GM12878 (cell line): ENCODE measurements around the gene MYL3. TPM values are rescaled to one million over a fixed set of nuclear protein-coding genes. Genes with fewer than 3 reads are reported as not detected.

Experiments used
- ATAC-seq: fragments of 200-7000 bp; cut with Tn5 transposase; 3 replicates; pipeline ENCODE4 v1.9.1; 2020; ENCODE audit warnings: mild to moderate bottlenecking, moderate library complexity
- BruUV-seq: library from RNA; stranded (reverse); fragments of 400-500 nt; replicated peaks from 2 replicates; lab custom pipeline; 2021; lab: Mats Ljungman, UMichigan
- CTCF ChIA-PET: fragments of 300-600 bp; sonication (Branson Sonifier 250); formaldehyde crosslinking; extraction: SDS; loops from one replicate; lab custom pipeline; 2021; ENCODE audit warnings: inconsistent platforms; lab: Yijun Ruan, JAX
- POLR2A ChIA-PET: fragments of 350-600 bp; formaldehyde crosslinking; extraction: SDS; loops from one replicate; lab custom pipeline; 2021; ENCODE audit warnings: inconsistent platforms; lab: Charles Lee
- RAD21 ChIA-PET: fragments of 300-600 bp; sonication (Branson Sonifier 250); formaldehyde crosslinking; loops from one replicate; lab custom pipeline; 2023; ENCODE audit warnings: antibody characterized with exemption; ENCODE audit not compliant: unreplicated experiment; lab: Charles Lee
- SMC1A ChIA-PET: fragments of 300-600 bp; sonication (Branson Sonifier 250); formaldehyde crosslinking; loops from one replicate; lab custom pipeline; 2023; ENCODE audit not compliant: unreplicated experiment, uncharacterized antibody; lab: Charles Lee
- DNase-seq: peaks from one replicate; pipeline ENCODE4 v3.0.0-alpha.2; 2011; ENCODE audit warnings: low read depth, low spot score
- FAIRE-seq: peaks from 3 replicates; lab custom pipeline; 2011; peaks lifted over from hg19 to GRCh38; lab: Jason Lieb, UNC
- H2AFZ ChIP-seq: 2 replicates; pipeline ENCODE4 v1.6.0; 2011; ENCODE audit warnings: low read depth, low read length, control low read depth; ENCODE audit not compliant: control insufficient read depth
- H3K27ac ChIP-seq: 2 replicates; pipeline ENCODE4 v1.5.1; 2011; ENCODE audit warnings: control low read depth; ENCODE audit not compliant: control insufficient read depth, insufficient read depth
- H3K27me3 ChIP-seq, 2 experiments: replicated peaks in 1 of 2; 2 replicates each; pipeline versions ENCODE4 v1.6.0 to v1.6.1; 2011; ENCODE audit warnings: low read length in 1 of 2; ENCODE audit not compliant: control insufficient read depth in 2 of 2, insufficient read depth in 2 of 2
- H3K36me3 ChIP-seq, 2 experiments: 2 replicates each; pipeline ENCODE4 v1.5.1; 2011; ENCODE audit warnings: low read length in 1 of 2; ENCODE audit not compliant: control insufficient read depth in 2 of 2, insufficient read depth in 2 of 2
- H3K4me1 ChIP-seq: 2 replicates; pipeline ENCODE4 v1.6.1; 2011; ENCODE audit warnings: mild to moderate bottlenecking, low read length, moderate library complexity, mixed read lengths; ENCODE audit not compliant: control insufficient read depth, insufficient read depth
- H3K4me2 ChIP-seq: 2 replicates; pipeline ENCODE4 v1.6.0; 2011; ENCODE audit warnings: control low read depth; ENCODE audit not compliant: control insufficient read depth, insufficient read depth
- H3K4me3 ChIP-seq: fragments of 200-600 bp; sonication (generic); 2 replicates; pipeline ENCODE4 v1.5.1; 2016
- H3K79me2 ChIP-seq: 2 replicates; pipeline ENCODE4 v1.6.0; 2011; ENCODE audit warnings: low read length; ENCODE audit not compliant: control insufficient read depth, insufficient read depth
- H3K9ac ChIP-seq: 2 replicates; pipeline ENCODE4 v1.8.0; 2011; ENCODE audit warnings: low read length, control low read depth, mixed read lengths; ENCODE audit not compliant: control insufficient read depth, insufficient read depth
- H3K9me3 ChIP-seq: replicated peaks from 3 replicates; pipeline ENCODE4 v1.5.1; 2011; ENCODE audit warnings: mild to moderate bottlenecking, low read length; ENCODE audit not compliant: control insufficient read depth, insufficient read depth
- H4K20me1 ChIP-seq: 2 replicates; pipeline ENCODE4 v1.6.0; 2011; ENCODE audit not compliant: control insufficient read depth, insufficient read depth
- E2F4 ChIP-seq: IDR thresholded peaks from 2 replicates; pipeline ENCODE4 v1.6.1; 2012; ENCODE audit warnings: low read depth, low read length, improper control_type of control experiment
- ESRRA ChIP-seq: IDR thresholded peaks from 2 replicates; pipeline ENCODE4 v1.6.1; 2012; ENCODE audit warnings: mild to moderate bottlenecking, low read length, improper control_type of control experiment
- HSF1 ChIP-seq: fragments of 150-350 bp; IDR thresholded peaks from 2 replicates; pipeline ENCODE4 v1.6.1; 2014; ENCODE audit warnings: mild to moderate bottlenecking, low read depth, low read length
- IRF5 ChIP-seq: fragments of 450-650 bp; IDR thresholded peaks from 2 replicates; pipeline ENCODE4 v1.6.1; 2017; ENCODE audit warnings: borderline replicate concordance
- MLLT1 ChIP-seq: fragments of 450-650 bp; IDR thresholded peaks from 2 replicates; pipeline ENCODE4 v1.6.1; 2016; ENCODE audit warnings: mild to moderate bottlenecking
- MYB ChIP-seq: fragments of 150-350 bp; IDR thresholded peaks from 2 replicates; pipeline ENCODE4 v1.6.1; 2014; ENCODE audit warnings: mild to moderate bottlenecking, low read depth, low read length, borderline replicate concordance
- NR2F1 ChIP-seq: fragments of 450-650 bp; conservative IDR thresholded peaks from 2 replicates; pipeline ENCODE4 v1.6.1; 2017; ENCODE audit warnings: mild to moderate bottlenecking
- POLR2A ChIP-seq: IDR thresholded peaks from 2 replicates; pipeline ENCODE4 v1.6.1; 2011; ENCODE audit warnings: low read depth, mild to moderate bottlenecking, low read length
- POU2F2 ChIP-seq: IDR thresholded peaks from 3 replicates; pipeline ENCODE4 v1.6.1; 2011; ENCODE audit warnings: low read depth, mild to moderate bottlenecking, low read length, borderline replicate concordance
- RUNX3 ChIP-seq: IDR thresholded peaks from 2 replicates; pipeline ENCODE4 v1.6.1; 2012; ENCODE audit warnings: low read length, inconsistent platforms
- ZNF24 ChIP-seq: fragments of 450-650 bp; IDR thresholded peaks from 2 replicates; pipeline ENCODE4 v1.6.1; 2017; ENCODE audit warnings: antibody characterized with exemption, mild to moderate bottlenecking
- WGBS: methylation state at CpG from one replicate; pipeline ENCODE4 v1.1.6; 2016; ENCODE audit warnings: low lambda C conversion rate; ENCODE audit not compliant: insufficient replicate concordance, insufficient coverage; ENCODE audit errors: missing lambda C conversion rate; 5-methylcytosine and 5-hydroxymethylcytosine counted together
- in situ Hi-C: fragments of 300-500 bp; cut with MboI; formaldehyde crosslinking; loops from 9 replicates; pipeline ENCODE4 v1.14.3; 2018; ENCODE audit warnings: mixed read lengths
- intact Hi-C: fragments of 100-400 bp; cut with micrococcal nuclease; formaldehyde crosslinking; loops from one replicate; pipeline ENCODE4 v1.14.2; 2022; ENCODE audit not compliant: unreplicated experiment
- polyA plus RNA-seq, 11 experiments: library from polyadenylated mRNA; depleted of rRNA in 4 of 11; unstranded in 6 of 11; stranded (reverse) in 5 of 11; fragments of >200 nt; fragmentation: Nextera tagmentation in 4 of 11; fragmentation: Illumina TruSeq in 1 of 11; extraction: Ambion mirVana in 4 of 11; extraction: Trizol in 1 of 11; gene quantifications; 1 replicate in 1 of 11; 2 replicates in 10 of 11; pipeline versions ENCODE4 v1.2.1 to v1.2.3, GENCODE V29; 2011 to 2016; ENCODE audit warnings: inconsistent platforms in 2 of 11, missing spikeins in 2 of 11, low read depth in 1 of 11
- total RNA-seq, 4 experiments: library from RNA; depleted of rRNA in 3 of 4; stranded (reverse); fragments of >200 nt in 3 of 4; fragmentation: Illumina TruSeq in 1 of 4; extraction: Trizol in 1 of 4; gene quantifications; 2 replicates each; pipeline versions ENCODE4 v1.2.1 to v1.2.3, GENCODE V29; 2013 to 2021
- TF ChIP-seq, protein P1 (sequence below): fragments of 450-650 bp; IDR thresholded peaks from 2 replicates; pipeline ENCODE4 v1.6.1; 2017; ENCODE audit warnings: antibody characterized with exemption, mild to moderate bottlenecking, moderate library complexity

MYL3 gene
- total and polyA plus RNA-seq, 10 of the 15 experiments (the other 5 are each of a cell fraction or from before 2014, with no cell fraction given), result 0.40 TPM; not detected in 9

DNA sequence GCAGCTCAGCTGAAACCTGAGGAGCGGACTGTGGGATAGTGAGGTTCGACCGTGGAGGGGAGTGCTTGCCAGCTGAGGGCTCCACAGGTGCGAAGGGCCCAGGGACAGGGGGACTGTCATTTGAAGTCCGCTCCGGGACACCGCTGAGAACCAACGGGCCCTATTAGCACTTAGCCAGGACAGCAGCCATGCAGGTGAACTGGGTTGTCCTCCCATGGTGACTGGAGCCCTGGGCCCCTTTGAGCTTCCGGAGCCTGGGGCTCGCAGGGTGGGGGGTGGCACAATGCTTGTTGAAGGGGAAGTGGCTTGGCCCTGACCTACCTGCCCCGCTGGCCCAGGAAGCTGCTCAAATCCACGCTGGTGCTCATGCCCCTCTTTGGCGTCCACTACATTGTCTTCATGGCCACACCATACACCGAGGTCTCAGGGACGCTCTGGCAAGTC lies 39.0 kb upstream of the MYL3 start:
- Histone ChIP-seq H4K20me1 (no peaks in the 10 kb centered on the region), H3K4me1 (no peaks in the 10 kb centered on the region), H3K4me2 (no peak overlapping the region), H3K4me3 (no peak overlapping the region), H2AFZ (no peak overlapping the region), H3K9me3 (no peaks in the 10 kb centered on the region), H3K79me2 (no peaks in the 10 kb centered on the region), H3K36me3 (no peaks in the 10 kb centered on the region), H3K9ac (no peak overlapping the region), H3K27ac (no peak overlapping the region), H3K27me3 (no peaks in the 10 kb centered on the region)
- in situ Hi-C loops (no loop called here), intact Hi-C loops (no loop called here)
- FAIRE-seq (no peak), DNase-seq (no peak), ATAC-seq (no peak)
- SMC1A ChIA-PET, result no interaction called here
- CTCF ChIA-PET, result interaction anchor here (2.2 kb wide), 1 partner anchor 35 kb away, joined by 6 read pairs; no protein-coding TSS in a partner anchor
- RAD21 ChIA-PET, result no interaction called here
- no TSS peak for BruUV-seq
- POLR2A ChIA-PET, result no interaction called here
- TF ChIP-seq HSF1, result no peak
- TF ChIP-seq POU2F2, result no peak
- TF ChIP-seq POLR2A, result no peak
- TF ChIP-seq, protein P1, sequence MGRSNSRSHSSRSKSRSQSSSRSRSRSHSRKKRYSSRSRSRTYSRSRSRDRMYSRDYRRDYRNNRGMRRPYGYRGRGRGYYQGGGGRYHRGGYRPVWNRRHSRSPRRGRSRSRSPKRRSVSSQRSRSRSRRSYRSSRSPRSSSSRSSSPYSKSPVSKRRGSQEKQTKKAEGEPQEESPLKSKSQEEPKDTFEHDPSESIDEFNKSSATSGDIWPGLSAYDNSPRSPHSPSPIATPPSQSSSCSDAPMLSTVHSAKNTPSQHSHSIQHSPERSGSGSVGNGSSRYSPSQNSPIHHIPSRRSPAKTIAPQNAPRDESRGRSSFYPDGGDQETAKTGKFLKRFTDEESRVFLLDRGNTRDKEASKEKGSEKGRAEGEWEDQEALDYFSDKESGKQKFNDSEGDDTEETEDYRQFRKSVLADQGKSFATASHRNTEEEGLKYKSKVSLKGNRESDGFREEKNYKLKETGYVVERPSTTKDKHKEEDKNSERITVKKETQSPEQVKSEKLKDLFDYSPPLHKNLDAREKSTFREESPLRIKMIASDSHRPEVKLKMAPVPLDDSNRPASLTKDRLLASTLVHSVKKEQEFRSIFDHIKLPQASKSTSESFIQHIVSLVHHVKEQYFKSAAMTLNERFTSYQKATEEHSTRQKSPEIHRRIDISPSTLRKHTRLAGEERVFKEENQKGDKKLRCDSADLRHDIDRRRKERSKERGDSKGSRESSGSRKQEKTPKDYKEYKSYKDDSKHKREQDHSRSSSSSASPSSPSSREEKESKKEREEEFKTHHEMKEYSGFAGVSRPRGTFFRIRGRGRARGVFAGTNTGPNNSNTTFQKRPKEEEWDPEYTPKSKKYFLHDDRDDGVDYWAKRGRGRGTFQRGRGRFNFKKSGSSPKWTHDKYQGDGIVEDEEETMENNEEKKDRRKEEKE, result no peak
- TF ChIP-seq MYB, result no peak
- no peak for TF ChIP-seq ZNF24
- no peak for TF ChIP-seq ESRRA
- no peak for TF ChIP-seq IRF5
- no peak for TF ChIP-seq NR2F1
- TF ChIP-seq E2F4, result no peak
- no peak for TF ChIP-seq MLLT1
- TF ChIP-seq RUNX3, result no peak
- WGBS, result 61% methylated on average over 15 of the region's 15 CpGs
